ENCODE measurements around the gene PPP2R2C. TPM values are rescaled to one million over a fixed set of nuclear protein-coding genes. Genes with fewer than 3 reads are reported as not detected.

PPP2R2C gene
- total and polyA plus RNA-seq, 2 experiments from 2014 or later: 1.3 to 9.2 TPM

- TF ChIP-seq REST (IDR thresholded peaks at IDR 0.05; ENCODE audit: unreplicated experiment) (no peak), EZH2 (IDR thresholded peaks at IDR 0.05; ENCODE audit: low read depth, unreplicated experiment) (no peak), EZH2phosphoT487 (IDR thresholded peaks at IDR 0.05; ENCODE audit: unreplicated experiment) (no peak), CTCF (conservative IDR thresholded peaks at IDR 0.05; ENCODE audit: low read depth in 2 of 2) (no peak), STAT1 (IDR thresholded peaks at IDR 0.05; ENCODE audit: unreplicated experiment) (no peak), ZNF114 (CRISPR knock-in tag; IDR thresholded peaks at IDR 0.05) (no peak), ETS1 (IDR thresholded peaks at IDR 0.05) (no peak), ZNF331 (CRISPR knock-in tag; IDR thresholded peaks at IDR 0.05; ENCODE audit: low read depth) (no peak), JUNB (IDR thresholded peaks at IDR 0.05; ENCODE audit: unreplicated experiment) (no peak), POLR2AphosphoS5 (IDR thresholded peaks at IDR 0.05; ENCODE audit: low read depth) (no peak)
These were observed 48.8 kb downstream of the PPP2R2C start (continued) for GRCh38 chr4:6423575-6423974.

- no peaks in the 10 kb centered on the region for H3K4me1 ChIP-seq (ENCODE audit: insufficient read depth)
- ATAC-seq (no peak), DNase-seq (ENCODE audit: low spot score) (no peak)
- no peaks in the 10 kb centered on the region; the same call in 2 of the 3 replicates for H3K9me3 Mint-ChIP-seq
- no peak overlapping the region for H3K27ac Mint-ChIP-seq
- H3K27ac ChIP-seq (ENCODE audit: low read depth): no peak overlapping the region
- no peaks in the 10 kb centered on the region for H3F3A ChIP-seq (replicated peaks; ENCODE audit: low read depth)
- no peaks in the 10 kb centered on the region for H4K20me1 ChIP-seq (replicated peaks; ENCODE audit: insufficient read depth)
- no peak overlapping the region for H2AFZ ChIP-seq
- H3K79me2 ChIP-seq (replicated peaks; ENCODE audit: insufficient read depth): no peaks in the 10 kb centered on the region
- H3K36me3 ChIP-seq (ENCODE audit: insufficient read depth): no peaks in the 10 kb centered on the region
- no peaks in the 10 kb centered on the region for H3K36me3 Mint-ChIP-seq (ENCODE audit: low read depth)
- no peaks in the 10 kb centered on the region for H3K27me3 ChIP-seq (ENCODE audit: insufficient read depth)
- H3K27me3 Mint-ChIP-seq (ENCODE audit: insufficient read depth, low read depth, poor library complexity): peaks cover 6% of the 10 kb centered on the region
- 0 out of 2 replicates have a peak, but pooled peaks cover 9% of the 10 kb centered on the region for H3K9me2 ChIP-seq (ENCODE audit: insufficient read depth)
- H3K4me1 Mint-ChIP-seq: no peaks in the 10 kb centered on the region
- no peak overlapping the region for H3K4me2 ChIP-seq
- H3K4me3 Mint-ChIP-seq: no peak overlapping the region
- H3K4me3 ChIP-seq: no peak overlapping the region
- no peak for TF ChIP-seq CTCF (conservative IDR thresholded peaks at IDR 0.05; ENCODE audit: low read depth in 2 of 2)
- TF ChIP-seq REST (IDR thresholded peaks at IDR 0.05; ENCODE audit: unreplicated experiment): no peak
- TF ChIP-seq ZNF114 (CRISPR knock-in tag; IDR thresholded peaks at IDR 0.05): no peak
- TF ChIP-seq EZH2 (IDR thresholded peaks at IDR 0.05; ENCODE audit: low read depth, unreplicated experiment): no peak
- no peak for TF ChIP-seq EZH2phosphoT487 (IDR thresholded peaks at IDR 0.05; ENCODE audit: unreplicated experiment)
- TF ChIP-seq ZNF331 (CRISPR knock-in tag; IDR thresholded peaks at IDR 0.05; ENCODE audit: low read depth): no peak
- no peak for TF ChIP-seq NANOG (IDR thresholded peaks at IDR 0.05; ENCODE audit: borderline replicate concordance)
- no peak for TF ChIP-seq CREB1 (CRISPR knock-in tag; IDR thresholded peaks at IDR 0.05; ENCODE audit: low read depth)
- TF ChIP-seq STAT1 (IDR thresholded peaks at IDR 0.05; ENCODE audit: unreplicated experiment): no peak
These were observed 49.5 kb downstream of the PPP2R2C start for GRCh38 chr4:6422866-6423265.

Measured in GM23338 (cell line).